Loucy (cell line): ENCODE results near the gene KIAA2012.

Experiments
- CTCF ChIP-seq: fragments of 200-600 bp; sonication (generic); conservative IDR thresholded peaks from 2 replicates; pipeline ENCODE4 v1.5.1; 2014; ENCODE audit warnings: mild to moderate bottlenecking, antibody characterized with exemption, low read length
- EZH2phosphoT487 ChIP-seq: fragments of 200-600 bp; IDR thresholded peaks from 2 replicates; pipeline ENCODE4 v1.6.1; 2018; ENCODE audit warnings: antibody characterized with exemption, mild to moderate bottlenecking, moderate library complexity, borderline replicate concordance

GRCh38 chr2:202169131-202169530 is 96.1 kb downstream of the KIAA2012 start:
- TF ChIP-seq CTCF (no peak), EZH2phosphoT487 (no peak)
